Lung (tissue), 12 donors: ENCODE results near the gene ZNF280C. TPM values are rescaled to one million over a fixed set of nuclear protein-coding genes. Genes with fewer than 3 reads are reported as not detected.

Experiments
- ATAC-seq: fragments of 200-7000 bp; cut with Tn5 transposase; one replicate; pipeline ENCODE4 v1.9.1; 2020; ENCODE audit warnings: moderate number of reproducible peaks; ENCODE audit not compliant: insufficient read depth, low FRiP score
- DNase-seq, 3 donors: peaks; one replicate each; pipeline ENCODE4 v3.0.0-alpha.2; 2013 to 2017
- H3K27ac ChIP-seq, 2 donors: one replicate each; pipeline ENCODE4 v1.5.1; 2013; ENCODE audit warnings: mild to moderate bottlenecking in 2 of 2, moderate library complexity in 2 of 2, control low read depth in 1 of 2, inconsistent platforms in 1 of 2, low read depth in 1 of 2, low read length in 1 of 2
- H3K27me3 ChIP-seq, 3 donors: one replicate each; pipeline ENCODE4 v1.5.1; 2013; ENCODE audit warnings: low read length in 2 of 3; ENCODE audit not compliant: control insufficient read depth in 3 of 3, insufficient read depth in 3 of 3
- H3K36me3 ChIP-seq, 4 donors: one replicate each; pipeline ENCODE4 v1.5.1; 2013; ENCODE audit warnings: low read length in 4 of 4, mild to moderate bottlenecking in 1 of 4, moderate library complexity in 1 of 4; ENCODE audit not compliant: control insufficient read depth in 4 of 4, insufficient read depth in 4 of 4
- H3K4me1 ChIP-seq, 5 donors: one replicate each; pipeline ENCODE4 v1.5.1; 2013; ENCODE audit warnings: low read length in 5 of 5, mild to moderate bottlenecking in 2 of 5, moderate library complexity in 1 of 5; ENCODE audit not compliant: control insufficient read depth in 5 of 5, insufficient read depth in 5 of 5
- H3K4me3 ChIP-seq: one replicate; pipeline ENCODE4 v1.5.1; 2013; ENCODE audit warnings: mild to moderate bottlenecking, control low read depth, moderate library complexity
- H3K9ac ChIP-seq, 2 donors: one replicate each; pipeline ENCODE4 v1.5.1; 2013; ENCODE audit warnings: low read length in 2 of 2, control low read depth in 1 of 2; ENCODE audit not compliant: insufficient read depth in 1 of 2
- H3K9me3 ChIP-seq, 4 donors: one replicate each; pipeline ENCODE4 v1.5.1; 2013; ENCODE audit warnings: low read length in 3 of 4, mild to moderate bottlenecking in 1 of 4, moderate library complexity in 1 of 4; ENCODE audit not compliant: control insufficient read depth in 4 of 4, insufficient read depth in 3 of 4
- CTCF ChIP-seq: IDR thresholded peaks from 2 replicates; pipeline ENCODE4 v1.5.1; 2012; ENCODE audit warnings: mild to moderate bottlenecking; ENCODE audit errors: control extremely low read depth, extremely low read depth
- WGBS, 2 donors: extraction: QIAGEN DNeasy Blood & Tissue Kit; methylation state at CpG; one replicate each; pipeline ENCODE4 v1.1.7; 2013; 5-methylcytosine and 5-hydroxymethylcytosine counted together
- polyA plus RNA-seq, 2 donors: library from polyadenylated mRNA; stranded (reverse); fragments of 200-250 nt; gene quantifications; one replicate each; pipeline ENCODE4 v1.2.1, GENCODE V29; 2013
- total RNA-seq, 2 donors: library from RNA; depleted of rRNA in 1 of 2; stranded (reverse); fragments of >200 nt in 1 of 2; gene quantifications; one replicate each; pipeline ENCODE4 v1.2.1, GENCODE V29; 2014 to 2021
- donor health status: control.
- donor health status: control.
- donor health status: Bipolar disorder and iron deficiency.
- donor health status: healthy.
- donor health status: DM: yes; HTN: yes; CAD: no.

The ZNF280C gene
- total and polyA plus RNA-seq, 4 donors = 1.2 to 7.3 (median 2.5) TPM

GRCh38 chrX:130163398-130163797 lies 105.3 kb downstream of the ZNF280C start:
- Histone ChIP-seq H3K4me3 (no peak overlapping the region), H3K27me3 (peaks cover 0 to 3% (median 0%) of the 10 kb centered on the region in 3 donors), H3K4me1 (peaks cover 0 to 13% (median 0%) of the 10 kb centered on the region in 5 donors), H3K27ac (no peak overlapping the region), H3K9ac (no peak overlapping the region), H3K9me3 (peaks cover 0 to 3% (median 0%) of the 10 kb centered on the region in 4 donors), H3K36me3 (no peaks in the 10 kb centered on the region)
- 70 to 75% methylated on average over 2 of the region's 2 CpGs for WGBS, 2 donors
- ATAC-seq (no peak), DNase-seq (no peak)
- no peak for TF ChIP-seq CTCF

- Histone ChIP-seq H3K4me1 (peaks cover 0 to 13% (median 0%) of the 10 kb centered on the region in 5 donors), H3K36me3 (no peaks in the 10 kb centered on the region), H3K27ac (peak overlapping the region in 1 of 2 donors; percentile 1), H3K9me3 (peaks cover 0 to 3% (median 0%) of the 10 kb centered on the region in 4 donors), H3K27me3 (peaks cover 0 to 3% (median 0%) of the 10 kb centered on the region in 3 donors), H3K9ac (no peak overlapping the region), H3K4me3 (no peak overlapping the region)
- no peak for ATAC-seq
- DNase-seq = no peak
- WGBS, 2 donors = 57 to 72% methylated on average over 6 of the region's 6 CpGs
- no peak for TF ChIP-seq CTCF
Observed at GRCh38 chrX:130162094-130162735, 106.5 kb downstream of the ZNF280C start.

- WGBS, 2 donors = 72 to 88% methylated on average over 4 of the region's 4 CpGs
- no peak for ATAC-seq
- Histone ChIP-seq H3K27me3 (no peaks in the 10 kb centered on the region), H3K4me3 (no peak overlapping the region), H3K4me1 (peaks cover 0 to 10% (median 0%) of the 10 kb centered on the region in 5 donors), H3K27ac (no peak overlapping the region), H3K9ac (no peak overlapping the region), H3K9me3 (no peaks in the 10 kb centered on the region), H3K36me3 (no peaks in the 10 kb centered on the region)
- no peak for TF ChIP-seq CTCF
- no peak for DNase-seq
Observed at GRCh38 chrX:130159776-130160175, 108.9 kb downstream of the ZNF280C start.
